Measurements from ENCODE around the gene LRRC8C.

DNA sequence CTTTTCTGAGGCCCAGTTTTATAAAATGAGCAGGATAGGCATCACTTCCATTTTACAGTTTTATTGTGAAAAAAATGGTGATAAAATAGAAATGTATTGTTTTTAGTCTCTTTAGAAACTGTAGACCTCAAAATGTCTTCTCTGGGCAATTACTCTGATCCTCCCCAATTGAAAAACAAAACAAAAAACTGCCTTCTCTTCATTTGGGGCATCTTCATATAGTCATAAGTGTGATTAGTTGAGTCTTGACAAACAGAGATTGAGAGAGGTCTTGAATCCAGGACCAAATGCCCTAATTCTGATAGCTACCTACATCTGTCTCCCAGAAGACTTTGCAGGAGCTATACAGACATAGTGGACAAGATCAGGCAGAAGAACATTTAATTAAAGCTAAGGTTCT lies 62.9 kb downstream of the LRRC8C start:
- TF ChIP-seq CTCF (IDR thresholded peaks at IDR 0.05) (no peak), POLR2A (IDR thresholded peaks at IDR 0.05) (no peak)
